NCI-H774 (cell line): ENCODE data around the gene OR2M2.

Experiments
- DNase-seq: peaks from one replicate; lab custom pipeline; 2025; lab: John Stamatoyannopoulos, UW

The OR2M2 gene

GRCh38 chr1:248174521-248174920 lies at the start of gene OR2M2:
TSS of gene OR2M2 (plus strand) at chr1:248174821. CDS start at chr1:248179986, 5,165 bp downstream.
- DNase-seq: no peak

- DNase-seq: no peak
These were observed 47.0 kb upstream of the OR2M2 start for GRCh38 chr1:248127653-248128052.

GRCh38 chr1:248136811-248137210 lies 37.8 kb upstream of the OR2M2 start:
- no peak for DNase-seq

GRCh38 chr1:248140846-248141245 lies 33.8 kb upstream of the OR2M2 start:
- DNase-seq: no peak

- DNase-seq: no peak
These were observed 31.3 kb upstream of the OR2M2 start for GRCh38 chr1:248143311-248143710.

- DNase-seq: no peak
These were observed 30.0 kb upstream of the OR2M2 start, which contains the start of gene OR2M5 for GRCh38 chr1:248144513-248145198. TSS of gene OR2M5 (plus strand) at chr1:248145148. CDS start at chr1:248145148, 0 bp downstream.

- DNase-seq: no peak
These were observed 22.4 kb upstream of the OR2M2 start for GRCh38 chr1:248152056-248152827.

GRCh38 chr1:248155927-248156326 lies 18.7 kb upstream of the OR2M2 start:
- no peak for DNase-seq

GRCh38 chr1:248158758-248159157 lies 15.9 kb upstream of the OR2M2 start:
- DNase-seq: no peak

- no peak for DNase-seq
These were observed 10.6 kb upstream of the OR2M2 start for GRCh38 chr1:248164031-248164430.

- DNase-seq: no peak
These were observed 9.4 kb upstream of the OR2M2 start for GRCh38 chr1:248165186-248165585.

GRCh38 chr1:248183996-248184395 lies 9.4 kb downstream of the OR2M2 start:
- DNase-seq: no peak

GRCh38 chr1:248187363-248187762 lies 12.7 kb downstream of the OR2M2 start:
- DNase-seq: no peak

GRCh38 chr1:248189026-248189425 lies 14.4 kb downstream of the OR2M2 start:
- DNase-seq: no peak

GRCh38 chr1:248194117-248194516 lies 19.5 kb downstream of the OR2M2 start:
- no peak for DNase-seq

- DNase-seq: no peak
These were observed 22.3 kb downstream of the OR2M2 start, which contains the start of gene OR2M3 for GRCh38 chr1:248196965-248197364. TSS of gene OR2M3 (plus strand) at chr1:248197265. CDS start at chr1:248203068, 5,803 bp downstream.

GRCh38 chr1:248215880-248216279 lies 41.3 kb downstream of the OR2M2 start:
- no peak for DNase-seq

- DNase-seq: no peak
These were observed 50.9 kb downstream of the OR2M2 start for GRCh38 chr1:248225537-248225936.

- DNase-seq: no peak
These were observed 54.8 kb downstream of the OR2M2 start for GRCh38 chr1:248229360-248229908.
